Right lobe of liver (tissue), 6 donors: ENCODE data around the gene LDAH. TPM values are rescaled to one million over a fixed set of nuclear protein-coding genes. Genes with fewer than 3 reads are reported as not detected.

Experiments
- ATAC-seq, 4 donors: fragments of 200-7000 bp; cut with Tn5 transposase; one replicate each; pipeline ENCODE4 v1.9.1; 2020; ENCODE audit warnings: mild to moderate bottlenecking in 4 of 4, moderate library complexity in 4 of 4
- DNase-seq, 3 donors: peaks; one replicate each; pipeline ENCODE4 v3.0.0-alpha.2; 2020
- H3K27ac ChIP-seq, 3 donors: fragments of 200-600 bp; one replicate each; pipeline ENCODE4 v1.8.0; 2022
- H3K27me3 ChIP-seq, 2 donors: fragments of 200-600 bp; one replicate each; pipeline ENCODE4 v1.8.0; 2022
- H3K36me3 ChIP-seq, 4 donors: fragments of 200-600 bp; sonication (generic) in 1 of 4; one replicate each; pipeline versions ENCODE4 v1.5.1 to v1.8.0; 2017 to 2022; ENCODE audit warnings: control low read depth in 1 of 4
- H3K4me1 ChIP-seq, 4 donors: fragments of 200-600 bp; sonication (generic) in 1 of 4; one replicate each; pipeline versions ENCODE4 v1.5.1 to v1.8.0; 2017 to 2022; ENCODE audit warnings: control low read depth in 1 of 4
- H3K4me3 ChIP-seq, 3 donors: fragments of 200-600 bp; one replicate each; pipeline ENCODE4 v1.8.0; 2022
- H3K9me3 ChIP-seq, 4 donors: fragments of 200-600 bp; sonication (generic) in 1 of 4; one replicate each; pipeline versions ENCODE4 v1.5.1 to v1.8.0; 2017 to 2022; ENCODE audit warnings: control low read depth in 1 of 4
- CTCF ChIP-seq, 4 donors: fragments of 200-600 bp in 3 of 4; fragments of 450-650 bp in 1 of 4; IDR thresholded peaks; one replicate each; pipeline versions ENCODE4 v1.5.1 to v1.8.0; 2016 to 2022; ENCODE audit warnings: antibody characterized with exemption in 4 of 4, mild to moderate bottlenecking in 2 of 4
- POLR2A ChIP-seq: fragments of 450-650 bp; IDR thresholded peaks from one replicate; pipeline ENCODE4 v1.6.1; 2017; ENCODE audit warnings: antibody characterized with exemption, mild to moderate bottlenecking
- WGBS: methylation state at CpG from one replicate; pipeline ENCODE4 v1.1.6; 2018; ENCODE audit warnings: low coverage, low lambda C conversion rate; ENCODE audit not compliant: insufficient coverage; ENCODE audit errors: missing lambda C conversion rate; 5-methylcytosine and 5-hydroxymethylcytosine counted together
- intact Hi-C, 2 donors: fragments of 100-400 bp; cut with DNase I; formaldehyde crosslinking; loops; one replicate each; pipeline versions ENCODE4 v1.11.2 to v1.14.1; 2022
- total RNA-seq, 6 experiments: library from RNA; depleted of rRNA in 2 of 6; stranded (reverse); fragments of >200 nt in 2 of 6; fragmentation: NEBNext Ultra II Directional in 3 of 6; extraction: Animal tissue kit (Norgen Biotek cat#: 25700) in 3 of 6; gene quantifications; one replicate each; pipeline versions ENCODE4 v1.1.0 to v1.2.4, GENCODE V29; 2016 to 2023
- donor health status: DM: no; HTN: yes; CAD: no.
- donor health status: DM: no; HTN: no; CAD: no.
- donor health status: DM: no; HTN: no; CAD: no.
- donor health status: DM: no; HTN: yes; CAD: no.
- donor health status: DM: no; HTN: yes; CAD: no.

LDAH gene
- total RNA-seq, 6 experiments from 2014 or later: 9.0 to 18.7 (median 14.1) TPM

GRCh38 chr2:20852670-20853069 lies 29.8 kb upstream of the LDAH start:
- ATAC-seq (no peak), DNase-seq (no peak)
- Histone ChIP-seq H3K36me3 (no peaks in the 10 kb centered on the region), H3K4me1 (no peaks in the 10 kb centered on the region), H3K27me3 (no peaks in the 10 kb centered on the region), H3K4me3 (no peak overlapping the region), H3K27ac (no peak overlapping the region), H3K9me3 (no peaks in the 10 kb centered on the region)
- TF ChIP-seq CTCF (IDR thresholded peaks at IDR 0.05): no peak
- no peak for TF ChIP-seq POLR2A
- WGBS: 58% methylated on average over 2 of the region's 3 CpGs
- intact Hi-C loops: no loop called here

GRCh38 chr2:20852139-20852538 lies 29.2 kb upstream of the LDAH start:
- DNase-seq (no peak), ATAC-seq (no peak)
- intact Hi-C loops: no loop called here
- Histone ChIP-seq H3K27me3 (no peaks in the 10 kb centered on the region), H3K4me1 (no peaks in the 10 kb centered on the region), H3K36me3 (no peaks in the 10 kb centered on the region), H3K4me3 (no peak overlapping the region), H3K27ac (no peak overlapping the region), H3K9me3 (no peaks in the 10 kb centered on the region)
- no peak for TF ChIP-seq POLR2A
- no peak for TF ChIP-seq CTCF (IDR thresholded peaks at IDR 0.05)
- WGBS: 54% methylated on average over 6 of the region's 6 CpGs

GRCh38 chr2:20844246-20844645 lies 21.3 kb upstream of the LDAH start:
- no peak overlapping the region for H3K4me3 ChIP-seq
- intact Hi-C loops: no loop called here
- H3K27me3 ChIP-seq: no peaks in the 10 kb centered on the region
- ATAC-seq: no peak
- H3K27ac ChIP-seq: no peak overlapping the region
- no peaks in the 10 kb centered on the region for H3K9me3 ChIP-seq
- DNase-seq: no peak
- whole genome bisulfite sequencing: 57% methylated on average over 2 of the region's 2 CpGs
- H3K36me3 ChIP-seq: no peaks in the 10 kb centered on the region
- no peaks in the 10 kb centered on the region for H3K4me1 ChIP-seq
- TF ChIP-seq POLR2A: no peak
- no peak for TF ChIP-seq CTCF (IDR thresholded peaks at IDR 0.05)

GRCh38 chr2:20839052-20839451 lies 16.2 kb upstream of the LDAH start:
- H3K27me3 ChIP-seq: no peaks in the 10 kb centered on the region
- intact Hi-C loops: no loop called here
- H3K4me3 ChIP-seq: no peak overlapping the region
- H3K36me3 ChIP-seq: no peaks in the 10 kb centered on the region
- no peak for ATAC-seq
- no peaks in the 10 kb centered on the region for H3K9me3 ChIP-seq
- H3K4me1 ChIP-seq: no peaks in the 10 kb centered on the region
- H3K27ac ChIP-seq: no peak overlapping the region
- no peak for DNase-seq
- 31% methylated on average over 1 of the region's 1 CpG for WGBS
- TF ChIP-seq CTCF (IDR thresholded peaks at IDR 0.05): no peak
- TF ChIP-seq POLR2A: no peak

- Histone ChIP-seq H3K4me1 (no peaks in the 10 kb centered on the region), H3K9me3 (no peaks in the 10 kb centered on the region), H3K4me3 (no peak overlapping the region), H3K27me3 (no peaks in the 10 kb centered on the region), H3K27ac (no peak overlapping the region), H3K36me3 (no peaks in the 10 kb centered on the region)
- DNase-seq (no peak), ATAC-seq (no peak)
- TF ChIP-seq POLR2A (no peak), CTCF (IDR thresholded peaks at IDR 0.05) (no peak)
- 49% methylated on average over 2 of the region's 2 CpGs for WGBS
- intact Hi-C loops: no loop called here
Measured at GRCh38 chr2:20838016-20838415, 15.1 kb upstream of the LDAH start.
